H1 (cell line): Measurements from ENCODE around the gene RAB35. TPM values are rescaled to one million over a fixed set of nuclear protein-coding genes. Genes with fewer than 3 reads are reported as not detected.

Source experiments
- CTCF ChIA-PET: fragments of 300-600 bp; sonication (Branson Sonifier 250); formaldehyde crosslinking; loops from one replicate; lab custom pipeline; 2021; ENCODE audit not compliant: partially characterized antibody; lab: Charles Lee
- POLR2A ChIA-PET: fragments of 300-600 bp; sonication (Branson Sonifier 250); formaldehyde crosslinking; loops from one replicate; lab custom pipeline; 2021; ENCODE audit warnings: inconsistent platforms; ENCODE audit not compliant: partially characterized antibody; lab: Charles Lee
- DNase-seq, 2 experiments: peaks; one replicate each; pipeline versions ENCODE4 v3.0.0 to v3.0.0-alpha.2; 2010 to 2022; ENCODE audit warnings: low spot score in 2 of 2, low read depth in 1 of 2, mixed read lengths in 1 of 2
- FAIRE-seq: peaks from 2 replicates; lab custom pipeline; 2011; peaks lifted over from hg19 to GRCh38; lab: Jason Lieb, UNC
- H2AFZ ChIP-seq: 2 replicates; pipeline ENCODE4 v1.8.1; 2012; ENCODE audit warnings: low read length, inconsistent platforms
- H2AK5ac ChIP-seq: 2 replicates; pipeline ENCODE4 v1.6.1; 2013; ENCODE audit warnings: low read depth, low read length
- H2BK120ac ChIP-seq: replicated peaks from 2 replicates; pipeline ENCODE3; 2013; ENCODE audit warnings: low read depth, low read length, inconsistent platforms
- H2BK12ac ChIP-seq: 2 replicates; pipeline ENCODE4 v1.6.1; 2013; ENCODE audit warnings: low read depth, low read length
- H2BK15ac ChIP-seq: 2 replicates; pipeline ENCODE4 v1.6.1; 2013; ENCODE audit warnings: low read length
- H2BK20ac ChIP-seq: 2 replicates; pipeline ENCODE4 v1.6.1; 2013; ENCODE audit warnings: low read length
- H2BK5ac ChIP-seq: 2 replicates; pipeline ENCODE4 v1.6.1; 2013; ENCODE audit warnings: low read depth, low read length
- H3K14ac ChIP-seq: 2 replicates; pipeline ENCODE4 v1.6.1; 2013; ENCODE audit warnings: inconsistent platforms; ENCODE audit not compliant: insufficient read length
- H3K18ac ChIP-seq: 2 replicates; pipeline ENCODE4 v1.6.1; 2013; ENCODE audit warnings: low read length; ENCODE audit errors: extremely low read depth
- H3K23ac ChIP-seq: 2 replicates; pipeline ENCODE4 v1.6.1; 2013; ENCODE audit warnings: inconsistent platforms; ENCODE audit not compliant: insufficient read length
- H3K23me2 ChIP-seq: 2 replicates; pipeline ENCODE4 v1.6.1; 2013; ENCODE audit warnings: low read depth, low read length
- H3K27ac ChIP-seq: 2 replicates; pipeline ENCODE4 v1.6.1; 2011; ENCODE audit warnings: low read depth, low read length, inconsistent platforms
- H3K27me3 ChIP-seq, 4 experiments: replicated peaks in 1 of 4; 1 replicate in 1 of 4; 2 replicates in 3 of 4; pipeline versions ENCODE4 v1.6.1 to v1.8.1; 2011 to 2013; ENCODE audit warnings: low read length in 3 of 4, mild to moderate bottlenecking in 3 of 4, inconsistent platforms in 2 of 4, mixed read lengths in 2 of 4, moderate library complexity in 1 of 4; ENCODE audit not compliant: control insufficient read depth in 3 of 4, insufficient read depth in 3 of 4; ENCODE audit errors: extremely low read depth in 1 of 4
- H3K36me3 ChIP-seq, 4 experiments: 2 replicates each; pipeline versions ENCODE4 v1.6.1 to v1.8.1; 2011 to 2013; ENCODE audit warnings: mild to moderate bottlenecking in 4 of 4, low read length in 3 of 4, moderate library complexity in 2 of 4, control low read depth in 1 of 4, inconsistent platforms in 1 of 4; ENCODE audit not compliant: insufficient read depth in 4 of 4, control insufficient read depth in 2 of 4
- H3K4ac ChIP-seq: replicated peaks from 2 replicates; pipeline ENCODE3; 2013; ENCODE audit warnings: low read length, low read depth, mixed read lengths, inconsistent platforms; ENCODE audit not compliant: insufficient read length
- H3K4me1 ChIP-seq, 4 experiments: replicated peaks in 1 of 4; 1 replicate in 1 of 4; 2 replicates in 3 of 4; pipeline versions ENCODE4 v1.6.1 to v1.8.1; 2011 to 2013; ENCODE audit warnings: low read length in 3 of 4, inconsistent platforms in 2 of 4, mixed read lengths in 1 of 4; ENCODE audit not compliant: insufficient read depth in 4 of 4, control insufficient read depth in 3 of 4
- H3K4me2 ChIP-seq, 2 experiments: 2 replicates each; pipeline versions ENCODE4 v1.6.1 to v1.8.1; 2011 to 2013; ENCODE audit warnings: low read depth in 2 of 2, low read length in 2 of 2, control low read depth in 1 of 2, inconsistent platforms in 1 of 2, mild to moderate bottlenecking in 1 of 2; ENCODE audit not compliant: insufficient read depth in 1 of 2
- H3K4me3 ChIP-seq, 4 experiments: fragments of 200-600, 300-600 bp in 1 of 4; sonication (generic), shearing (Covaris generic), sonication (Bioruptor Twin) in 1 of 4; 2 replicates each; pipeline versions ENCODE4 v1.5.1 to v1.8.1; 2011 to 2016; ENCODE audit warnings: low read length in 4 of 4, low read depth in 3 of 4, control low read depth in 2 of 4, inconsistent platforms in 2 of 4, mild to moderate bottlenecking in 2 of 4, mixed read lengths in 1 of 4, moderate library complexity in 1 of 4; ENCODE audit not compliant: insufficient read depth in 2 of 4; ENCODE audit errors: extremely low read depth in 1 of 4
- H3K56ac ChIP-seq: replicated peaks from 2 replicates; pipeline ENCODE3; 2013; ENCODE audit warnings: low read depth, mild to moderate bottlenecking, mixed read lengths, low read length, inconsistent platforms; ENCODE audit not compliant: insufficient read length
- H3K79me1 ChIP-seq: 2 replicates; pipeline ENCODE4 v1.6.1; 2013; ENCODE audit warnings: low read depth, low read length, control low read depth
- H3K79me2 ChIP-seq, 2 experiments: 2 replicates each; pipeline versions ENCODE4 v1.6.1 to v1.8.1; 2012 to 2013; ENCODE audit warnings: low read length in 2 of 2, mild to moderate bottlenecking in 2 of 2, inconsistent platforms in 1 of 2; ENCODE audit not compliant: insufficient read depth in 2 of 2, control insufficient read depth in 1 of 2
- H3K9ac ChIP-seq, 4 experiments: replicated peaks in 1 of 4; 1 replicate in 1 of 4; 2 replicates in 3 of 4; pipeline versions ENCODE4 v1.6.1 to v1.8.1; 2011 to 2013; ENCODE audit warnings: low read depth in 3 of 4, low read length in 3 of 4, control low read depth in 2 of 4, mild to moderate bottlenecking in 2 of 4, moderate library complexity in 2 of 4, inconsistent platforms in 1 of 4; ENCODE audit errors: extremely low read depth in 1 of 4
- H3K9me3 ChIP-seq, 2 experiments: 2 replicates each; pipeline versions ENCODE4 v1.6.1 to v1.8.1; 2012 to 2013; ENCODE audit warnings: mild to moderate bottlenecking in 2 of 2, moderate library complexity in 2 of 2, control low read depth in 1 of 2, inconsistent platforms in 1 of 2, low read depth in 1 of 2, low read length in 1 of 2, mixed read lengths in 1 of 2; ENCODE audit not compliant: insufficient read depth in 2 of 2
- H4K20me1 ChIP-seq, 2 experiments: replicated peaks in 1 of 2; 2 replicates each; pipeline versions ENCODE3 to v1.8.1; 2011 to 2013; ENCODE audit warnings: inconsistent platforms in 2 of 2, low read length in 2 of 2, mild to moderate bottlenecking in 1 of 2; ENCODE audit not compliant: insufficient read depth in 2 of 2, control insufficient read depth in 1 of 2
- H4K5ac ChIP-seq: 2 replicates; pipeline ENCODE4 v1.6.1; 2013; ENCODE audit warnings: low read length, low read depth, mixed read lengths, inconsistent platforms; ENCODE audit not compliant: insufficient read length
- H4K8ac ChIP-seq: 2 replicates; pipeline ENCODE4 v1.8.0; 2013; ENCODE audit warnings: mild to moderate bottlenecking, moderate library complexity, low read length, inconsistent platforms; ENCODE audit not compliant: insufficient read depth; ENCODE audit errors: extremely low read depth
- H4K91ac ChIP-seq: replicated peaks from 2 replicates; pipeline ENCODE3; 2013; ENCODE audit warnings: low read length, mixed read lengths, inconsistent platforms; ENCODE audit not compliant: insufficient read length
- ATF3 ChIP-seq: IDR thresholded peaks from 2 replicates; pipeline ENCODE4 v1.6.1; 2011; ENCODE audit warnings: low read depth, mild to moderate bottlenecking, low read length; ENCODE audit not compliant: insufficient read depth
- BCL11A ChIP-seq, 2 experiments: IDR thresholded peaks; one replicate each; pipeline ENCODE4 v1.6.1; 2011; ENCODE audit warnings: low read depth in 2 of 2, low read length in 2 of 2, mild to moderate bottlenecking in 2 of 2
- CTCF ChIP-seq, 3 experiments: IDR thresholded peaks; 1 replicate in 2 of 3; 2 replicates in 1 of 3; pipeline versions ENCODE4 v1.5.1 to v1.6.1; 2011; ENCODE audit warnings: low read length in 3 of 3, mild to moderate bottlenecking in 3 of 3, inconsistent platforms in 2 of 3, low read depth in 1 of 3, moderate library complexity in 1 of 3; ENCODE audit not compliant: insufficient read depth in 1 of 3; ENCODE audit errors: control extremely low read depth in 1 of 3
- GABPA ChIP-seq: IDR thresholded peaks from 2 replicates; pipeline ENCODE4 v1.6.1; 2011; ENCODE audit warnings: mild to moderate bottlenecking, low read length, moderate library complexity, borderline replicate concordance; ENCODE audit not compliant: insufficient read depth
- HDAC2 ChIP-seq, 2 experiments: fragments of 300-600 bp in 1 of 2; sonication (generic) in 1 of 2; IDR thresholded peaks; 2 replicates each; pipeline ENCODE4 v1.6.1; 2011 to 2012; ENCODE audit warnings: low read depth in 2 of 2, low read length in 2 of 2, mild to moderate bottlenecking in 2 of 2, moderate library complexity in 2 of 2, borderline replicate concordance in 1 of 2, inconsistent platforms in 1 of 2
- POU5F1 ChIP-seq: IDR thresholded peaks from 2 replicates; pipeline ENCODE4 v1.6.1; 2011; ENCODE audit warnings: low read depth, mild to moderate bottlenecking, low read length, moderate library complexity
- TBP ChIP-seq: IDR thresholded peaks from 2 replicates; pipeline ENCODE4 v1.6.1; 2011; ENCODE audit warnings: low read depth, low read length, improper control_type of control experiment
- WGBS, 2 experiments: shearing (Covaris generic) in 1 of 2; methylation state at CpG; one replicate each; pipeline versions ENCODE4 v1.1.6 to v1.1.7; 2013 to 2015; ENCODE audit warnings: low lambda C conversion rate in 2 of 2, mixed read lengths in 2 of 2, inconsistent platforms in 1 of 2, low coverage in 1 of 2, missing lambda C conversion rate in 1 of 2; ENCODE audit not compliant: insufficient replicate concordance in 2 of 2, insufficient coverage in 1 of 2, insufficient read length in 1 of 2; ENCODE audit errors: extremely low coverage in 1 of 2, missing lambda C conversion rate in 1 of 2; 5-methylcytosine and 5-hydroxymethylcytosine counted together
- polyA plus RNA-seq, 7 experiments: library from polyadenylated mRNA; depleted of rRNA in 3 of 7; stranded (reverse) in 5 of 7; unstranded in 2 of 7; fragments of >200 nt in 5 of 7; fragments of 200-250 nt in 2 of 7; gene quantifications; 1 replicate in 5 of 7; 2 replicates in 1 of 7; 4 replicates in 1 of 7; pipeline versions ENCODE4 v1.2.1 to v1.2.3, GENCODE V29; 2011 to 2013; ENCODE audit warnings: missing spikeins in 2 of 7, mixed read lengths in 2 of 7
- total RNA-seq: library from RNA; stranded (reverse); fragmentation: NEBNext Ultra II Directional; extraction: Animal tissue kit (Norgen Biotek cat#: 25700); gene quantifications from 2 replicates; pipeline ENCODE4 v1.2.1, GENCODE V29; 2021

The RAB35 gene
- total and polyA plus RNA-seq, 2 of the 8 experiments (the other 6 are each of a cell fraction or from before 2014, with no cell fraction given), result 33.4 to 39.0 TPM

GRCh38 chr12:120091371-120092090, 25.0 kb downstream of the RAB35 start:
- H2BK5ac ChIP-seq, result peak overlapping the region; percentile 66; the same call in 1 of the 2 replicates
- peaks cover 6 to 47% (median 35%) of the 10 kb centered on the region in 4 experiments for H3K4me1 ChIP-seq
- H2BK20ac ChIP-seq, result no peak overlapping the region
- no peak overlapping the region for H2AK5ac ChIP-seq
- no peak overlapping the region for H3K9ac ChIP-seq
- H2AFZ ChIP-seq, result no peak overlapping the region
- H3K27me3 ChIP-seq, result no peaks in the 10 kb centered on the region
- FAIRE-seq (no peak), DNase-seq (no peak)
- 0 out of 2 replicates have a peak overlapping the region, but pooled peaks have one; percentile 46 for H2BK15ac ChIP-seq
- no peak overlapping the region for H3K27ac ChIP-seq
- no peaks in the 10 kb centered on the region for H3K9me3 ChIP-seq
- H4K20me1 ChIP-seq, result peaks cover 0 to 4% of the 10 kb centered on the region in 2 experiments
- no peak overlapping the region for H2BK12ac ChIP-seq
- H2BK120ac ChIP-seq, result no peak overlapping the region
- H4K5ac ChIP-seq, result no peak overlapping the region
- no peak overlapping the region for H3K4me3 ChIP-seq
- H4K91ac ChIP-seq, result no peak overlapping the region
- no peak overlapping the region for H3K18ac ChIP-seq
- no peak overlapping the region for H3K14ac ChIP-seq
- H3K23ac ChIP-seq, result no peak overlapping the region
- H3K4ac ChIP-seq, result no peak overlapping the region
- 88% methylated on average over 12 of the region's 12 CpGs; no CpG with 5 or more reads in 1 of the 2 experiments for WGBS, 2 experiments
- no peaks in the 10 kb centered on the region for H3K79me1 ChIP-seq
- POLR2A ChIA-PET, result interaction anchor here (0.8 to 11.7 kb wide), 8 partner anchors 10 to 109 kb away, joined by 3 to 96 read pairs (median 4); partner anchors contain the start of genes RAB35 and RPLP0
- no peak overlapping the region for H3K4me2 ChIP-seq
- no peak overlapping the region for H3K56ac ChIP-seq
- no peak overlapping the region for H4K8ac ChIP-seq
- H3K23me2 ChIP-seq, result peaks cover 3% of the 10 kb centered on the region; the same call in 1 of the 2 replicates
- no peaks in the 10 kb centered on the region for H3K79me2 ChIP-seq
- CTCF ChIA-PET, result interaction anchor here (0.6 to 2.6 kb wide), 5 partner anchors 8 to 111 kb away, joined by 3 to 12 read pairs (median 3); partner anchors contain the start of genes BICDL1 and RAB35
- H3K36me3 ChIP-seq, result peaks cover 0 to 2% (median under 1%) of the 10 kb centered on the region in 4 experiments; a peak in 2 of 8 replicates
- TF ChIP-seq GABPA (no peak), POU5F1 (no peak), HDAC2 (IDR thresholded peaks at IDR 0.05; ENCODE audit: borderline replicate concordance in 1 of 2, low read depth in 2 of 2, low read length in 2 of 2) (no peak), CTCF (IDR thresholded peaks at IDR 0.05; ENCODE audit: control extremely low read depth in 1 of 3, insufficient read depth in 1 of 3, low read depth in 1 of 3, low read length in 3 of 3) (no peak), TBP (no peak), ATF3 (no peak), BCL11A (IDR thresholded peaks at IDR 0.05; ENCODE audit: low read depth in 2 of 2, low read length in 2 of 2) (no peak)
